CD4-positive, alpha-beta memory T cell (primary cell): Measurements from ENCODE around the gene TATDN3. TPM values are rescaled to one million over a fixed set of nuclear protein-coding genes. Genes with fewer than 3 reads are reported as not detected.
A peak's percentile ranks its signal among the peaks of the same experiment; 100 is the strongest.
"Not testable (repeated sequence)": the region's sequence is repeated elsewhere in the genome, so short reads cannot be mapped to it uniquely, and the experiment has no call there.

Experiments used
- CTCF ChIA-PET: fragments of 350-600 bp; sonication (Branson Sonifier 250); formaldehyde crosslinking; loops from one replicate; lab custom pipeline; 2021; ENCODE audit warnings: inconsistent platforms; ENCODE audit not compliant: partially characterized antibody; lab: Charles Lee
- POLR2A ChIA-PET: fragments of 350-600 bp; sonication (Branson Sonifier 250); formaldehyde crosslinking; loops from one replicate; lab custom pipeline; 2021; ENCODE audit not compliant: partially characterized antibody; lab: Charles Lee
- DNase-seq, 5 donors: peaks; one replicate each; pipeline versions ENCODE4 v3.0.0 to v3.0.0-alpha.2; 2020 to 2022; ENCODE audit warnings: mixed read lengths in 1 of 5
- H3K27ac ChIP-seq: one replicate; pipeline ENCODE4 v1.7.0; 2013; ENCODE audit warnings: low read depth, low read length
- H3K27me3 ChIP-seq: 2 replicates; pipeline ENCODE4 v1.7.0; 2013; ENCODE audit warnings: mild to moderate bottlenecking, low read length, moderate library complexity; ENCODE audit not compliant: insufficient read depth
- H3K36me3 ChIP-seq: 2 replicates; pipeline ENCODE4 v1.7.0; 2013; ENCODE audit warnings: mild to moderate bottlenecking, low read length, moderate library complexity; ENCODE audit not compliant: insufficient read depth
- H3K4me1 ChIP-seq: 2 replicates; pipeline ENCODE4 v1.7.0; 2013; ENCODE audit warnings: mild to moderate bottlenecking, low read length, moderate library complexity; ENCODE audit not compliant: insufficient read depth
- H3K4me3 ChIP-seq, 2 donors: one replicate each; pipeline ENCODE4 v1.7.0; 2013; ENCODE audit warnings: low read length in 2 of 2, mild to moderate bottlenecking in 1 of 2
- H3K9me3 ChIP-seq, 2 donors: one replicate each; pipeline ENCODE4 v1.7.0; 2013; ENCODE audit warnings: low read length in 2 of 2, control low read depth in 1 of 2; ENCODE audit not compliant: control insufficient read depth in 1 of 2
- H3K27ac Mint-ChIP-seq, 7 donors: one replicate each; pipeline ENCODE4 v1.8.0; 2020 to 2021; ENCODE audit warnings: mixed read lengths in 7 of 7, mild to moderate bottlenecking in 6 of 7, inconsistent platforms in 3 of 7, moderate library complexity in 3 of 7
- H3K27me3 Mint-ChIP-seq, 2 donors: one replicate each; pipeline ENCODE4 v1.8.0; 2020 to 2021; ENCODE audit warnings: mixed read lengths in 2 of 2
- H3K36me3 Mint-ChIP-seq, 2 donors: one replicate each; pipeline ENCODE4 v1.8.0; 2020 to 2021; ENCODE audit warnings: mixed read lengths in 2 of 2, inconsistent platforms in 1 of 2, mild to moderate bottlenecking in 1 of 2
- H3K4me1 Mint-ChIP-seq, 4 donors: one replicate each; pipeline ENCODE4 v1.8.0; 2020 to 2021; ENCODE audit warnings: mixed read lengths in 4 of 4, mild to moderate bottlenecking in 1 of 4
- H3K4me3 Mint-ChIP-seq, 8 donors: one replicate each; pipeline ENCODE4 v1.8.0; 2020 to 2021; ENCODE audit warnings: mixed read lengths in 8 of 8, mild to moderate bottlenecking in 7 of 8, moderate library complexity in 6 of 8, inconsistent platforms in 3 of 8
- H3K9me3 Mint-ChIP-seq, 8 donors: one replicate each; pipeline ENCODE4 v1.8.0; 2020 to 2021; ENCODE audit warnings: mixed read lengths in 8 of 8, mild to moderate bottlenecking in 5 of 8, inconsistent platforms in 3 of 8, moderate library complexity in 1 of 8
- intact Hi-C: fragments of 100-400 bp; cut with micrococcal nuclease; formaldehyde crosslinking; loops from one replicate; pipeline ENCODE4 v1.15.1; 2023
- polyA plus RNA-seq, 2 donors: library from polyadenylated mRNA; unstranded; fragments of 300-500 nt; fragmentation: Illumina TruSeq; gene quantifications; one replicate each; pipeline ENCODE4 v1.2.3, GENCODE V29; 2021
- total RNA-seq, 2 experiments: library from RNA; stranded (reverse); gene quantifications; one replicate each; pipeline ENCODE4 v1.2.3, GENCODE V29; 2021

The TATDN3 gene
- total and polyA plus RNA-seq, 4 experiments from 2014 or later, result 13.8 to 18.9 (median 17.8) TPM

GRCh38 chr1:212858461-212859265 lies 67.0 kb downstream of the TATDN3 start:
- POLR2A ChIA-PET, result interaction anchor here (0.5 to 2.2 kb wide), 6 partner anchors 23 to 572 kb away, joined by 3 to 28 read pairs (median 3); partner anchors contain the start of genes NSL1 and TATDN3
- peak overlapping the region; percentile 90 to 97 (median 93) for H3K27ac Mint-ChIP-seq
- H3K9me3 Mint-ChIP-seq, result no peaks in the 10 kb centered on the region
- H3K36me3 Mint-ChIP-seq, result peaks cover 9 to 10% of the 10 kb centered on the region in 2 donors
- DNase-seq, result peak; percentile 15 to 40 (median 29)
- peak overlapping the region in 6 of 8 donors; percentile 93 to 98 (median 96) for H3K4me3 Mint-ChIP-seq
- intact Hi-C loops, result loop anchor here (1.0 to 5.0 kb wide), 3 partner anchors 67 to 1281 kb away; partner anchors contain the start of genes ANGEL2, NSL1, SLC30A1 and TATDN3
- H3K27me3 Mint-ChIP-seq, result no peaks in the 10 kb centered on the region
- Histone ChIP-seq H3K36me3 (no peaks in the 10 kb centered on the region), H3K4me3 (peak overlapping the region; percentile 58 to 75), H3K4me1 (peaks cover 44% of the 10 kb centered on the region), H3K27ac (peak overlapping the region; percentile 71), H3K27me3 (no peaks in the 10 kb centered on the region), H3K9me3 (no peaks in the 10 kb centered on the region)
- H3K4me1 Mint-ChIP-seq, result peaks cover 13 to 25% (median 20%) of the 10 kb centered on the region in 4 donors
- CTCF ChIA-PET, result interaction anchor here (1.2 to 1.4 kb wide), 3 partner anchors 64 to 136 kb away, joined by 3 read pairs; no protein-coding TSS in a partner anchor

GRCh38 chr1:212860713-212861581 lies 69.3 kb downstream of the TATDN3 start:
- ChIA-PET CTCF (interaction anchor here (1.9 kb wide), 1 partner anchor 137 kb away, joined by 6 read pairs; no protein-coding TSS in a partner anchor), POLR2A (interaction anchor here (0.6 kb wide), 1 partner anchor 190 kb away, joined by 5 read pairs; the partner anchor contains the start of gene RPS6KC1)
- Histone ChIP-seq H3K4me3 (no peak overlapping the region), H3K27ac (no peak overlapping the region), H3K9me3 (no peaks in the 10 kb centered on the region), H3K4me1 (peaks cover 47% of the 10 kb centered on the region), H3K27me3 (no peaks in the 10 kb centered on the region), H3K36me3 (peaks cover 5% of the 10 kb centered on the region)
- DNase-seq, result no peak
- H3K4me1 Mint-ChIP-seq, result peaks cover 20 to 27% (median 24%) of the 10 kb centered on the region in 4 donors
- no peaks in the 10 kb centered on the region for H3K27me3 Mint-ChIP-seq
- intact Hi-C loops, result no loop called here
- no peak overlapping the region for H3K27ac Mint-ChIP-seq
- no peak overlapping the region for H3K4me3 Mint-ChIP-seq
- H3K36me3 Mint-ChIP-seq, result peaks cover 4 to 16% of the 10 kb centered on the region in 2 donors
- H3K9me3 Mint-ChIP-seq, result no peaks in the 10 kb centered on the region

- Mint-ChIP-seq H3K9me3 (no peaks in the 10 kb centered on the region), H3K36me3 (peaks cover 10 to 19% of the 10 kb centered on the region in 2 donors), H3K27ac (no peak overlapping the region), H3K27me3 (no peaks in the 10 kb centered on the region), H3K4me3 (no peak overlapping the region), H3K4me1 (peaks cover 16 to 27% (median 18%) of the 10 kb centered on the region in 4 donors)
- CTCF ChIA-PET, result no interaction called here
- no peak for DNase-seq
- peaks cover 5% of the 10 kb centered on the region for H3K36me3 ChIP-seq
- H3K9me3 ChIP-seq, result no peaks in the 10 kb centered on the region
- peaks cover 40% of the 10 kb centered on the region for H3K4me1 ChIP-seq
- intact Hi-C loops, result no loop called here
- POLR2A ChIA-PET, result no interaction called here
- no peak overlapping the region for H3K4me3 ChIP-seq
- no peak overlapping the region for H3K27ac ChIP-seq
- no peaks in the 10 kb centered on the region for H3K27me3 ChIP-seq
Measured at GRCh38 chr1:212862111-212862690, 70.5 kb downstream of the TATDN3 start.

GRCh38 chr1:212863345-212863744 lies 71.7 kb downstream of the TATDN3 start:
- H3K27ac Mint-ChIP-seq, DNase-seq, H3K27ac ChIP-seq, H3K36me3 ChIP-seq, intact Hi-C loops, H3K9me3 ChIP-seq, H3K27me3 ChIP-seq, H3K4me3 Mint-ChIP-seq, H3K9me3 Mint-ChIP-seq, H3K27me3 Mint-ChIP-seq, POLR2A ChIA-PET, H3K4me3 ChIP-seq: not testable (repeated sequence)
- H3K4me1 Mint-ChIP-seq, result peaks cover 11 to 17% (median 14%) of the 10 kb centered on the region in 4 donors
- peaks cover 11 to 13% of the 10 kb centered on the region in 2 donors for H3K36me3 Mint-ChIP-seq
- CTCF ChIA-PET, result interaction anchor here (0.9 to 1.6 kb wide), 2 partner anchors 9 to 25 kb away, joined by 4 to 5 read pairs; no protein-coding TSS in a partner anchor
- peaks cover 38% of the 10 kb centered on the region for H3K4me1 ChIP-seq

GRCh38 chr1:212864201-212864600 lies 72.5 kb downstream of the TATDN3 start:
- no peak for DNase-seq
- H3K27me3 Mint-ChIP-seq, result no peaks in the 10 kb centered on the region
- POLR2A ChIA-PET, result no interaction called here
- CTCF ChIA-PET, result interaction anchor here (1.6 kb wide), 1 partner anchor 10 kb away, joined by 5 read pairs; no protein-coding TSS in a partner anchor
- H3K9me3 Mint-ChIP-seq, result no peaks in the 10 kb centered on the region
- Histone ChIP-seq H3K4me1 (peaks cover 32% of the 10 kb centered on the region), H3K4me3 (no peak overlapping the region), H3K27me3 (no peaks in the 10 kb centered on the region), H3K27ac (no peak overlapping the region), H3K36me3 (peaks cover 5% of the 10 kb centered on the region), H3K9me3 (no peaks in the 10 kb centered on the region)
- peaks cover 11 to 12% of the 10 kb centered on the region in 2 donors for H3K36me3 Mint-ChIP-seq
- H3K4me1 Mint-ChIP-seq, result peaks cover 8 to 14% (median 12%) of the 10 kb centered on the region in 4 donors
- intact Hi-C loops, result no loop called here
- H3K4me3 Mint-ChIP-seq, result no peak overlapping the region
- H3K27ac Mint-ChIP-seq, result peak overlapping the region in 2 of 7 donors; percentile 3 to 14
